Cardiac fibroblast (primary cell): Measurements from ENCODE around the gene PAX2.

Experiments used
- DNase-seq, 2 donors: peaks; one replicate each; pipeline versions ENCODE4 v3.0.0 to v3.0.0-alpha.2; 2010; ENCODE audit warnings: low read depth in 2 of 2
- H3K4me3 ChIP-seq, 2 donors: replicated peaks in 1 of 2; 1 replicate in 1 of 2; 2 replicates in 1 of 2; pipeline ENCODE4 v1.5.1; 2011; ENCODE audit warnings: low read depth in 2 of 2, low read length in 2 of 2, mild to moderate bottlenecking in 2 of 2, moderate library complexity in 1 of 2
- TF ChIP-seq, protein P1 (sequence below): IDR thresholded peaks from one replicate; pipeline ENCODE4 v1.5.1; 2011; ENCODE audit warnings: low read depth, mild to moderate bottlenecking, low read length, inconsistent platforms

PAX2 gene

DNA sequence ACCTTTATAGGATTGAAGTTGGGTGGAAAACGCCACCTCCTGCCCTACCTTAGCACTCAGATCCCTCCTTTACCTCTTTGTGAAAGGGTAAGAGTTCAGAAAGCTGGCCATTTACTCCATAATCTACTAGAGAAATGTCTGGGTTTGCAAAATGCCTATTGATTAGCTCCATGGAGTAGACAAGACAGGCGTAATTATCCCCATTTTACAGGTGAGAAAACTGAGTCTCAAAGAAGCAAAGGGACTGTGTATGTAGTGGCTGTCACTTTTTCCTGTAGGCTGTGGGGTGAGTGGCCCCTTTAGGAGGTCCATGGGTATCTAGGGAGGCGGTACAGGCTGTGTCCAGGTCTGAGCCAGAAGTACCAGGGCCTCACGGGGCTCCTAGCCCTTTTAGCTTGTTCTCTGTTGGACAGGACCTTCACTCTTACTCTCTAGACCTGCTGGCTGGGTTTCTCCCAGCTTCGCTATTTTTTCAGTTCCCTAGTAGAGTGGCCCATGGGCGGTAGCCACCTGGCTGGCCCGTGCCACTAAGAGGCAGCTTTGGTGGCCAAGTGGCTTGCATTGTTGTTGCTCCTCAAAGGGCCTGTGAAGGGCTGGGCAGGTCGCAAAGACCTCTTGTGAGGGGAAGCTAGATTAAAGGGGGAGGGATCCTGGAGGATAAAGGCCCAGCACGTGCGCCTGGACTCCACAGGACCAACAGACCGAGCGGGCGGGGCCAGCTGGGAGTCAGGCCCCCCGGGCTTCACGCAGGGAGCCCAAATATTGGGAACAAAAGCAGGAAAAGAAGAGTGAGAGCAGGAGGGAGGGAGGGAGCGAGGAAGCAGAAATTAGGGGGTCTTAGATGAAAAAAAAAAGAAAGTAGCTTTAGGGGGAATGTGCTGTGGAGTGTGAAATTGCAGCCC is 4.7 kb upstream of the PAX2 start:
- TF ChIP-seq, protein P1, sequence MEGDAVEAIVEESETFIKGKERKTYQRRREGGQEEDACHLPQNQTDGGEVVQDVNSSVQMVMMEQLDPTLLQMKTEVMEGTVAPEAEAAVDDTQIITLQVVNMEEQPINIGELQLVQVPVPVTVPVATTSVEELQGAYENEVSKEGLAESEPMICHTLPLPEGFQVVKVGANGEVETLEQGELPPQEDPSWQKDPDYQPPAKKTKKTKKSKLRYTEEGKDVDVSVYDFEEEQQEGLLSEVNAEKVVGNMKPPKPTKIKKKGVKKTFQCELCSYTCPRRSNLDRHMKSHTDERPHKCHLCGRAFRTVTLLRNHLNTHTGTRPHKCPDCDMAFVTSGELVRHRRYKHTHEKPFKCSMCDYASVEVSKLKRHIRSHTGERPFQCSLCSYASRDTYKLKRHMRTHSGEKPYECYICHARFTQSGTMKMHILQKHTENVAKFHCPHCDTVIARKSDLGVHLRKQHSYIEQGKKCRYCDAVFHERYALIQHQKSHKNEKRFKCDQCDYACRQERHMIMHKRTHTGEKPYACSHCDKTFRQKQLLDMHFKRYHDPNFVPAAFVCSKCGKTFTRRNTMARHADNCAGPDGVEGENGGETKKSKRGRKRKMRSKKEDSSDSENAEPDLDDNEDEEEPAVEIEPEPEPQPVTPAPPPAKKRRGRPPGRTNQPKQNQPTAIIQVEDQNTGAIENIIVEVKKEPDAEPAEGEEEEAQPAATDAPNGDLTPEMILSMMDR: no peak
- no peak for DNase-seq
- H3K4me3 ChIP-seq: no peak overlapping the region

DNA sequence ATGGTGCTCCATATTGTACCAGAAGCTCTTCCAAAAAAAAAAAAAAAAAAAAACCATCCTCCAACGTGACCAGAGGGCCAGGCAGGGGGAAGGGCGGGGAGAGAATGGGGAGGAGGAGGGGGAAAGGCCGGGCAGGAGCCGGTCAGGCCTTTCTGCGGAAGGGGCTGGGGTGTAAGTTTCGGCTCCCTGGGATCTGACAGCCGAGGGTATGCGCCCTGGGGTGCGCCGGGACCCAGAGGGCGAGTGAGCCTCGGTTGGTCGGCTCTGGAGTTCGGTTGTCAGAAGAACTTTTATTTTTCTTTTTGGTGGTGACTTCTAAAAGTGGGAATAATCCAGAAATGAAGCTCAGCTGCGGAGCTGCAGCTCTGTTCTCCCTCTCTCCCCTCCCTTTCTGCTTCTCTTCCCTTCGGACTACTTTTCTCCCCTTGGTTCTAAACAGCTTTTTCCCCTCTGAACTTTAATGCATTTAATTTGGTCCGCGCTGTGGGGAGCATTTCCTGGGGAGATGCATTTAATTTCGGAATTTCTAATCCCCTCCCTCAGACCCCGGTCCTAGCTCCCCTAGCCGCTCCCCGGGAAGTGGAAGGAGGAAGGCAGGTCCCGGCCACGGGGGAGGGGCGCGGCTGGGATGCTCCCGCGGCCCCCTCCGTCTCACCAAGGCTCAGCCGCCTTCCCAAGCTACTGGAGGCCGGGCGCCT is 3.9 kb upstream of the PAX2 start:
- TF ChIP-seq, protein P1: no peak
- no peak for DNase-seq
- no peak overlapping the region for H3K4me3 ChIP-seq

- TF ChIP-seq, protein P1: no peak
- no peak overlapping the region for H3K4me3 ChIP-seq
- no peak for DNase-seq
Measured at GRCh38 chr10:100742076-100742771, 3.2 kb upstream of the PAX2 start.

DNA sequence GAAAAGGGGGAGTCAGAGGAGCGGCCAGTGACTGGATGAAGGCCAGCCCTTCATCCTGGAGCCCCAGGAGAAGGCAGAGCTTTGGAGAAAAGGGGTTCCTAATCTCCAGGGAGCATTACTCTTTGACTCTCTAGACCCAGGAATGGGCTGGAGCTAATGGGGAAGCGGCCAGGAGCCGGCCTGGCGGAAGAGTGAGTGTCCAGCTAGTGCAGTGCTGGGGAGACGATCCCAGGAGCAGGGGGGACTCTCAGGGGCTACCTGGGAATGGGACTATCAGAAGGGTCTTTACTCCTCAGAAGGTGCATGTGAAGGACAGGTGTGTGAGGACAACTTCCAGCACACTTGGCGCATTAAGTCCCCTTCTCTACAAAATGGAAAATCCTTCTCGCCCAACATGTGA is 2.4 kb upstream of the PAX2 start:
- TF ChIP-seq, protein P1: no peak
- DNase-seq: no peak
- no peak overlapping the region for H3K4me3 ChIP-seq

DNA sequence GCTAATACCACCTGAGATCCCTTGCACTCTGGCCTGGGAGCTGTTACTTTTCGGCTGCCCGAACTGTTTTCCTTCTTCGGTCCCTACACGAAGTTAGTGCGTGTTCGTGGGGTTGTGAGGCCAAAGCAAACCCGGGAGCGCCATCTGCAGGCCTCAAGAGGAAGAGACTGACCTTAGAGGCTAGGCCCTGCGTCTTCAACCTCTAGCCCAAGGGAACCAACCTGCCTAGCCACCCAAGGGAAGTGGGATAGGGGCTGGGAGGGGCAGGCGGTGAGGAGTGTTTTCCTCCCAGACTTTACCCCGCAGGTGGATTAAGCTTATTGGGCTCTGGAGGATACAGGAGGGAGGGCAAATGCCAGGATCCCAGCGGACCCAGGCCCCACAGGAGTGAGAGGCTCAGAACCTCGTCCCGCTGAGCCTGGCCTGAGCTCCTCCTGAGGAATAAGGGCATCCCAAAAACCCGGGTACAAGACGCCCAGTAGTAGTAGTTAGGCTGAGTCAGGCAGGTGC is 1.7 kb upstream of the PAX2 start:
- no peak overlapping the region for H3K4me3 ChIP-seq
- DNase-seq: peak; percentile 70 to 77
- TF ChIP-seq, protein P1: peak; percentile 80

DNA sequence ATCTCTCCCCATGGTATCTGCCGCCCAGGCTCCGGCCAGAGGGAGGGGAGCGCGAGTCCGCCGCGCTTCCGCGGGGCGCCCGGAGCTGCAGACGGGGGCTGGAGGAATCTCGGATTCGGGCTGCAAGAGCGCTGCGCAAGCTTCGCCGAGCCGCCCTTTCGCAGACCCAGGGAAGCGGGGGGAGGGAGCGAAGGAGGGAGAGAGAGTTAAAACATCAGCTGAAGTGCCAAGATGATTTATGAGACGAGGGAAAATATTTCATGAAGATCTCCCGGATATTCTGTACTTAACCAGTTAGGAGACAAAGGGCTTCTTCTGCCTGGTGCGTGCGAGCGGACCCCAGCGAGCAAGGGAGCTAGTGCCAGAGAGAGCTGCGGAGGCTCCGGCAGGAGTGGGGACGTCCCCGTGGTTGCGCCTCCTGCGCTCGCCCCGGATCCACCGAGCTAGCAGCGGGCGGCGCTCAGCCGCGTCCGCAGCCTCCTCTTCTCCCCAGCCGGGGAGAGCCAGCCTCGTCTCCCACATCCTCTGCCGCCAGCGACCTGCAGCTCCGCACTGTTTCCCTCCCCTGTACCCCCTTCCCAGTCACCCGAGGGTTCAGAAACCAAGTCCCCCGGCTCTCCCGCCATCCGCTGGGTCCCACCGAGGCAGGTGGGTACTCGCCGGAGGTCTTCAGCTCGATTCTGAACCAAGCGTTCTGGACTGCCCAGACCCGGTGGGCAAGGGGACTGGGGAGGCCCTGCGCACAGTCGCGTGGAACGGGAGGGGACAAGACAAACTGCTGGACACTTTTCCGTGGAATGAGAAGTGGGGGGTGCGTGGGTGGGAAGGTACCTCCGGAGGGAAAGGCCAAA is 1.0 kb upstream of the PAX2 start:
- no peak overlapping the region for H3K4me3 ChIP-seq
- TF ChIP-seq, protein P1: no peak
- no peak for DNase-seq
